ENCODE results near the gene COG5. TPM values are rescaled to one million over a fixed set of nuclear protein-coding genes. Genes with fewer than 3 reads are reported as not detected.

Gene COG5
- total RNA-seq, 1 donor from 2014 or later, result 39.6 TPM

GRCh38 chr7:107480932-107481331 is 82.8 kb downstream of the COG5 start:
- no peaks in the 10 kb centered on the region for H3K36me3 ChIP-seq
- DNase-seq (no peak), ATAC-seq (no peak)
- no peaks in the 10 kb centered on the region for H3K9me3 ChIP-seq
- no peak overlapping the region for H3K27ac ChIP-seq
- intact Hi-C loops (cut with DNase I), result no loop called here
- no peak overlapping the region for H3K4me3 ChIP-seq
- no peak for TF ChIP-seq CTCF (IDR thresholded peaks at IDR 0.05)
- no peaks in the 10 kb centered on the region for H3K27me3 ChIP-seq
- H3K4me1 ChIP-seq, result no peaks in the 10 kb centered on the region

GRCh38 chr7:107479303-107479702 is 84.4 kb downstream of the COG5 start:
- no peak for TF ChIP-seq CTCF (IDR thresholded peaks at IDR 0.05)
- Histone ChIP-seq H3K4me1 (no peaks in the 10 kb centered on the region), H3K9me3 (no peaks in the 10 kb centered on the region), H3K4me3 (no peak overlapping the region), H3K27ac (no peak overlapping the region), H3K27me3 (no peaks in the 10 kb centered on the region), H3K36me3 (no peaks in the 10 kb centered on the region)
- no peak for DNase-seq
- ATAC-seq, result no peak
- intact Hi-C loops (cut with DNase I), result no loop called here

GRCh38 chr7:107474104-107474521 is 89.6 kb downstream of the COG5 start:
- ATAC-seq (no peak), DNase-seq (no peak)
- intact Hi-C loops (cut with DNase I), result no loop called here
- no peak overlapping the region for H3K4me3 ChIP-seq
- no peak overlapping the region for H3K27ac ChIP-seq
- no peaks in the 10 kb centered on the region for H3K27me3 ChIP-seq
- H3K9me3 ChIP-seq, result no peaks in the 10 kb centered on the region
- H3K4me1 ChIP-seq, result peaks cover 6% of the 10 kb centered on the region
- H3K36me3 ChIP-seq, result no peaks in the 10 kb centered on the region
- no peak for TF ChIP-seq CTCF (IDR thresholded peaks at IDR 0.05)

- peaks cover 6% of the 10 kb centered on the region for H3K4me1 ChIP-seq
- intact Hi-C loops (cut with DNase I), result no loop called here
- H3K36me3 ChIP-seq, result no peaks in the 10 kb centered on the region
- H3K27ac ChIP-seq, result no peak overlapping the region
- H3K9me3 ChIP-seq, result no peaks in the 10 kb centered on the region
- H3K4me3 ChIP-seq, result no peak overlapping the region
- no peaks in the 10 kb centered on the region for H3K27me3 ChIP-seq
- no peak for ATAC-seq
- DNase-seq, result no peak
- TF ChIP-seq CTCF (IDR thresholded peaks at IDR 0.05), result no peak
Observed at GRCh38 chr7:107472116-107472515, 91.6 kb downstream of the COG5 start.

- intact Hi-C loops (cut with DNase I), result no loop called here
- Histone ChIP-seq H3K27me3 (no peaks in the 10 kb centered on the region), H3K36me3 (no peaks in the 10 kb centered on the region), H3K4me3 (no peak overlapping the region), H3K4me1 (peaks cover 6% of the 10 kb centered on the region), H3K9me3 (no peaks in the 10 kb centered on the region), H3K27ac (no peak overlapping the region)
- no peak for ATAC-seq
- DNase-seq, result no peak
- no peak for TF ChIP-seq CTCF (IDR thresholded peaks at IDR 0.05)
Observed at GRCh38 chr7:107471292-107472070, 92.2 kb downstream of the COG5 start.
